OCI-LY1 (cell line): Measurements from ENCODE around the gene PPP2R1B.
"Not testable (repeated sequence)": the region's sequence is repeated elsewhere in the genome, so short reads cannot be mapped to it uniquely, and the experiment has no call there.

ENCODE experiments used
- H2AFZ ChIP-seq: fragments of 200-600 bp; sonication (generic), shearing (Covaris generic); 2 replicates; pipeline ENCODE4 v1.6.0; 2014; ENCODE audit warnings: antibody characterized with exemption, mild to moderate bottlenecking, low read length
- H3F3A ChIP-seq: fragments of 200-600 bp; sonication (generic), shearing (Covaris generic); 2 replicates; pipeline ENCODE4 v1.6.0; 2014; ENCODE audit warnings: mild to moderate bottlenecking, antibody characterized with exemption, low read length, moderate library complexity; ENCODE audit not compliant: insufficient read depth
- H3K27ac ChIP-seq: fragments of 200-600 bp; sonication (generic); 2 replicates; pipeline ENCODE4 v1.5.1; 2014; ENCODE audit warnings: low read length, mixed run types, mild to moderate bottlenecking, low read depth; ENCODE audit not compliant: poor library complexity, severe bottlenecking
- H3K27me3 ChIP-seq: fragments of 200-600 bp; sonication (generic); 2 replicates; pipeline ENCODE4 v1.6.0; 2014; ENCODE audit warnings: antibody characterized with exemption, mild to moderate bottlenecking, low read length, moderate library complexity; ENCODE audit not compliant: insufficient read depth
- H3K36me3 ChIP-seq: fragments of 200-600 bp; sonication (generic); 2 replicates; pipeline ENCODE4 v1.6.1; 2014; ENCODE audit warnings: mild to moderate bottlenecking, antibody characterized with exemption, low read length, moderate library complexity, mixed read lengths; ENCODE audit not compliant: insufficient read depth
- H3K4me1 ChIP-seq: fragments of 200-600 bp; sonication (generic); 2 replicates; pipeline ENCODE4 v1.5.1; 2014; ENCODE audit warnings: mild to moderate bottlenecking, low read length, moderate library complexity; ENCODE audit not compliant: insufficient read depth, severe bottlenecking
- H3K4me2 ChIP-seq: fragments of 200-600 bp; sonication (generic), shearing (Covaris generic); 2 replicates; pipeline ENCODE4 v1.6.1; 2014; ENCODE audit warnings: low read length
- H3K4me3 ChIP-seq: fragments of 200-600 bp; sonication (generic); 2 replicates; pipeline ENCODE4 v1.5.1; 2014; ENCODE audit warnings: low read length, low read depth, mild to moderate bottlenecking, mixed read lengths; ENCODE audit not compliant: poor library complexity, severe bottlenecking
- H3K79me2 ChIP-seq: fragments of 200-600 bp; shearing (Covaris generic); 2 replicates; pipeline ENCODE4 v1.6.1; 2016; ENCODE audit warnings: mixed run types, low read length, mixed read lengths; ENCODE audit not compliant: insufficient read depth
- H3K9ac ChIP-seq: fragments of 200-600 bp; sonication (generic), shearing (Covaris generic); 2 replicates; pipeline ENCODE4 v1.6.1; 2014; ENCODE audit warnings: mild to moderate bottlenecking, low read length, mixed read lengths
- H3K9me2 ChIP-seq: fragments of 200-600 bp; sonication (generic), shearing (Covaris generic); 2 replicates; pipeline ENCODE4 v1.6.1; 2014; ENCODE audit warnings: low read depth, mild to moderate bottlenecking, low read length, mixed read lengths
- H3K9me3 ChIP-seq: fragments of 200-600 bp; shearing (Covaris generic); 2 replicates; pipeline ENCODE4 v1.6.1; 2014; ENCODE audit warnings: low read length, mixed read lengths
- H4K20me1 ChIP-seq: fragments of 200-600 bp; sonication (generic), shearing (Covaris generic); 2 replicates; pipeline ENCODE4 v1.6.0; 2016; ENCODE audit warnings: mild to moderate bottlenecking, low read length; ENCODE audit not compliant: insufficient read depth
- EZH2 ChIP-seq: fragments of 200-600 bp; sonication (generic), shearing (Covaris generic); IDR thresholded peaks from 2 replicates; pipeline ENCODE4 v1.8.0; 2017; ENCODE audit warnings: borderline replicate concordance, mixed run types, mild to moderate bottlenecking, antibody characterized with exemption, low read length, moderate library complexity, mixed read lengths
- TF ChIP-seq, protein P1 (sequence below): fragments of 200-600 bp; sonication (generic), shearing (Covaris generic); IDR thresholded peaks from 2 replicates; pipeline ENCODE4 v1.5.1; 2017; ENCODE audit warnings: mild to moderate bottlenecking, antibody characterized with exemption, low read length, moderate library complexity, mixed read lengths

The PPP2R1B gene

DNA sequence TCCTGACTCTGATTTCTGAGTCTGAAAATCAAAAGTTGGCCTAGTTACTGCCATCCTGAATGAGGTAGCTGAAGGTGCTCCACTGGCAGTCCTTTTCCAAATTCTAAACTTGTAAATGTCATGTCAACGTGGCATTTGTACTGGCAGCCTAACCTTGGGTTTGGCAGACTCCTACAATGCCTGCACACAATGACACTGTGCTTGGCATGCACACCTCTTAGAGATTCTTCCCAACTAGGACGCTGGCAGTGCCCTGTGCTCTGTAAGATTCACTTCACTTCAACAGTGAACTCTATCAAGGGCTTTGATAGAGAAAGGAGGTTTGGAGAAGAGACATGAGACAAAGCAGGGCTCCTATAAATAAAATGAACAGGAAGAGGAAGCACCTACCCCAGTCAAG, 21.9 kb upstream of the PPP2R1B start:
- Histone ChIP-seq H3K9me3 (no peaks in the 10 kb centered on the region), H3K9me2 (no peaks in the 10 kb centered on the region), H2AFZ (no peak overlapping the region), H3F3A (no peaks in the 10 kb centered on the region), H3K36me3 (peaks cover 14% of the 10 kb centered on the region; the same call in 1 of the 2 replicates), H3K4me2 (no peak overlapping the region), H3K27me3 (no peaks in the 10 kb centered on the region), H3K4me3 (no peak overlapping the region), H3K79me2 (no peaks in the 10 kb centered on the region), H4K20me1 (no peaks in the 10 kb centered on the region), H3K27ac (no peak overlapping the region), H3K4me1 (peaks cover 6% of the 10 kb centered on the region), H3K9ac (no peak overlapping the region)
- no peak for TF ChIP-seq EZH2
- TF ChIP-seq, protein P1, sequence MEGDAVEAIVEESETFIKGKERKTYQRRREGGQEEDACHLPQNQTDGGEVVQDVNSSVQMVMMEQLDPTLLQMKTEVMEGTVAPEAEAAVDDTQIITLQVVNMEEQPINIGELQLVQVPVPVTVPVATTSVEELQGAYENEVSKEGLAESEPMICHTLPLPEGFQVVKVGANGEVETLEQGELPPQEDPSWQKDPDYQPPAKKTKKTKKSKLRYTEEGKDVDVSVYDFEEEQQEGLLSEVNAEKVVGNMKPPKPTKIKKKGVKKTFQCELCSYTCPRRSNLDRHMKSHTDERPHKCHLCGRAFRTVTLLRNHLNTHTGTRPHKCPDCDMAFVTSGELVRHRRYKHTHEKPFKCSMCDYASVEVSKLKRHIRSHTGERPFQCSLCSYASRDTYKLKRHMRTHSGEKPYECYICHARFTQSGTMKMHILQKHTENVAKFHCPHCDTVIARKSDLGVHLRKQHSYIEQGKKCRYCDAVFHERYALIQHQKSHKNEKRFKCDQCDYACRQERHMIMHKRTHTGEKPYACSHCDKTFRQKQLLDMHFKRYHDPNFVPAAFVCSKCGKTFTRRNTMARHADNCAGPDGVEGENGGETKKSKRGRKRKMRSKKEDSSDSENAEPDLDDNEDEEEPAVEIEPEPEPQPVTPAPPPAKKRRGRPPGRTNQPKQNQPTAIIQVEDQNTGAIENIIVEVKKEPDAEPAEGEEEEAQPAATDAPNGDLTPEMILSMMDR = no peak

DNA sequence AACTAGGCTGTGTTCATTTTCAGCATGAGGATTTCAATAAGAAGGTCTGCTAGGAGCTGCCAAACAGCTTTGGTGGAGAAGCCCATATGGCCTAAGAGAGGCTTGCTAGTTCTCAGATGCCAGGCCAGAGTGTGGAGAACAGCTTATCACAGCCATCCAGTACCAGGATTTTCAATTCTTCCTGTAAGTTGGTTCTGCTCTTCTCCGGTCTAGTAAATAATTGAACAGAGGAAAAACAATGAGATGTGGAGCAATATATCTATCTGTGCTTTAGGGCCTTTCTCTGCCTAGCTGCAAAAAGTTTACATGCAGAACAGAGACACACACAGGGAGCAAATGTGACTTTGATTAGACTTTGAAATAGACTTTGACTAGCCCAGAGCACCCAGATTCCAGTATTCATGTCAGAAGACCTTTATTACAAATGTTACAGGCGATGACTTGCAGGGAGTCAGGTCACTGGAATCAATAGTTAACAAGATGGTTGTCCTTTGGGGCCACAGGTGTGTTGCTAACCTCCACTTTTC, 19.8 kb upstream of the PPP2R1B start:
- no peak for TF ChIP-seq EZH2
- TF ChIP-seq, protein P1 = no peak
- no peak overlapping the region for H3K9ac ChIP-seq
- no peaks in the 10 kb centered on the region for H3K9me3 ChIP-seq
- no peaks in the 10 kb centered on the region for H3K27me3 ChIP-seq
- no peak overlapping the region for H3K27ac ChIP-seq
- no peak overlapping the region for H3K4me2 ChIP-seq
- H4K20me1 ChIP-seq = no peaks in the 10 kb centered on the region
- H3F3A ChIP-seq = no peaks in the 10 kb centered on the region
- no peaks in the 10 kb centered on the region for H3K79me2 ChIP-seq
- H2AFZ ChIP-seq = no peak overlapping the region
- H3K4me3 ChIP-seq = no peak overlapping the region
- peaks cover 14% of the 10 kb centered on the region; the same call in 1 of the 2 replicates for H3K36me3 ChIP-seq
- no peaks in the 10 kb centered on the region for H3K9me2 ChIP-seq
- peaks cover 6% of the 10 kb centered on the region for H3K4me1 ChIP-seq

DNA sequence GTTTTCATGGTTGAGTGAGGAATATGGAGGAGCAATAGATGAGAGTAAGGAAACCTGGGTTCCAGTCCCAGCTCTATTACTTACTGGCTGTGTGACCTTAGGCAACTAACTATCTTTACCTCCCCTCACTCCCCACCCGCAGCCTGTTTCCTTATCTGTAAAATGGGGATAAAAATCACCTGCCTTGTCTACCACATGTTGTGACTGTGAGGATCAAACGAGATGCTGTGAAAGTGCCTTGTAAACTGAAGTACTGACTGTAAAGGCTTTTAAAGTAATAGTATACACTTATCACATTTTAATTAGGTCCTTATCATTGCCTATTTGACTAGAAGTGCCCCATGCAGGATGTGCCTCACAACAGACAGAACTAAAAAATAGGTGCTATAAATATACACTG, 18.9 kb upstream of the PPP2R1B start:
- no peak overlapping the region for H3K4me3 ChIP-seq
- H3K36me3 ChIP-seq = peaks cover 14% of the 10 kb centered on the region; the same call in 1 of the 2 replicates
- no peak overlapping the region for H3K27ac ChIP-seq
- no peak for TF ChIP-seq EZH2
- TF ChIP-seq, protein P1 = no peak
- H2AFZ ChIP-seq = no peak overlapping the region
- no peaks in the 10 kb centered on the region for H3K79me2 ChIP-seq
- H3K4me1 ChIP-seq = peaks cover 6% of the 10 kb centered on the region
- no peaks in the 10 kb centered on the region for H3K9me2 ChIP-seq
- no peak overlapping the region for H3K4me2 ChIP-seq
- no peaks in the 10 kb centered on the region for H3K9me3 ChIP-seq
- H3K27me3 ChIP-seq = no peaks in the 10 kb centered on the region
- no peaks in the 10 kb centered on the region for H4K20me1 ChIP-seq
- H3K9ac ChIP-seq = no peak overlapping the region
- H3F3A ChIP-seq = no peaks in the 10 kb centered on the region

DNA sequence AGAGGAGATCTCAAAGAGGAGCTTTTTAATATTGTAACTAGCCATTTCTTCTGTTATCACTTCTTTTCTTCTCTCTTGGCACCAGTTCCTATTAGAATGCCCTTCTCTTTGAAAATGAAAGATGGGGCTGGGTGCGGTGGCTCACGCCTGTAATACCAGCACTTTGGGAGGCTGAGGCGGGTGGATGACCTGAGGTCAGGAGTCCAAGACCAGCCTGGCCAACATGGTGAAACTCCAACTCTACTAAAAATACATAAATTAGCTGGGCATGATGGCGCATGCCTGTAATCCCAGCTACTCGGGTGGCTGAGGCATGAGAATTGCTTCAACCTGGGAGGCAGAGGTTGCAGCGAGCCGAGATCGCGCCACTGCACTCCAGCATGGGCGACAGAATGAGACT, 18.1 kb upstream of the PPP2R1B start:
- H3K79me2 ChIP-seq, H3K4me3 ChIP-seq, H3K4me2 ChIP-seq, H3F3A ChIP-seq, H2AFZ ChIP-seq, H3K27ac ChIP-seq, H4K20me1 ChIP-seq, H3K4me1 ChIP-seq, H3K9me3 ChIP-seq, H3K27me3 ChIP-seq, H3K9ac ChIP-seq, H3K9me2 ChIP-seq: not testable (repeated sequence)
- H3K36me3 ChIP-seq = peaks cover 14% of the 10 kb centered on the region; the same call in 1 of the 2 replicates
